K562 (cell line): ENCODE data around the gene ATP6V0A1. TPM values are rescaled to one million over a fixed set of nuclear protein-coding genes. Genes with fewer than 3 reads are reported as not detected.

ENCODE experiments used
- CBFA2T3 ChIP-seq: fragments of 450-650 bp; IDR thresholded peaks from 2 replicates; pipeline ENCODE4 v1.6.1; 2017
- E2F6 ChIP-seq, 2 experiments: IDR thresholded peaks; 2 replicates each; pipeline ENCODE4 v1.6.1; 2011; ENCODE audit warnings: borderline replicate concordance in 1 of 2, control low read depth in 1 of 2, low read depth in 1 of 2, low read length in 1 of 2, mild to moderate bottlenecking in 1 of 2, mixed read lengths in 1 of 2, moderate library complexity in 1 of 2; ENCODE audit not compliant: insufficient read depth in 1 of 2, insufficient read length in 1 of 2, poor library complexity in 1 of 2, severe bottlenecking in 1 of 2; ENCODE audit errors: extremely low read depth in 1 of 2
- ESRRB ChIP-seq: fragments of 250-450 bp; sonication (Bioruptor Pico); IDR thresholded peaks from 2 replicates; pipeline ENCODE4 v1.5.0; 2020; ENCODE audit warnings: mild to moderate bottlenecking, moderate library complexity, borderline replicate concordance
- MNT ChIP-seq, 2 experiments: fragments of 450-650 bp; conservative IDR thresholded peaks; 2 replicates each; pipeline ENCODE4 v1.6.1; 2017; ENCODE audit warnings: mild to moderate bottlenecking in 2 of 2, moderate library complexity in 2 of 2
- REST ChIP-seq, 2 experiments: fragments of 450-650 bp; formaldehyde crosslinking in 1 of 2; IDR thresholded peaks; 2 replicates each; pipeline versions ENCODE4 v1.4.0 to v1.6.1; 2014 to 2020; ENCODE audit warnings: mild to moderate bottlenecking in 2 of 2, borderline replicate concordance in 1 of 2, low read depth in 1 of 2
- RNF2 ChIP-seq: sonication (generic); IDR thresholded peaks from 2 replicates; pipeline ENCODE4 v1.6.1; 2016
- SMARCA5 ChIP-seq: fragments of 450-650 bp; IDR thresholded peaks from 2 replicates; pipeline ENCODE4 v1.6.1; 2016
- U2AF2 ChIP-seq: fragments of 200-400 bp; formaldehyde crosslinking; optimal IDR thresholded peaks from 2 replicates; pipeline ENCODE3; 2017; ENCODE audit warnings: low read depth, mild to moderate bottlenecking, low read length
- ZHX1 ChIP-seq: fragments of 150-350 bp; conservative IDR thresholded peaks from 2 replicates; pipeline ENCODE4 v1.6.1; 2014; ENCODE audit warnings: low read length
- ZNF445 ChIP-seq: fragments of 250-450 bp; sonication (Bioruptor Pico); IDR thresholded peaks from 2 replicates; pipeline ENCODE4 v1.4.0; 2020; ENCODE audit warnings: low read depth, mild to moderate bottlenecking, moderate library complexity
- ZNF507 ChIP-seq: conservative IDR thresholded peaks from 2 replicates; pipeline ENCODE4 v1.6.1; 2017; ENCODE audit warnings: missing genetic modification characterization, missing compliant biosample characterization
- ZZZ3 ChIP-seq: fragments of 450-650 bp; IDR thresholded peaks from 2 replicates; pipeline ENCODE4 v1.6.1; 2016; ENCODE audit warnings: antibody characterized with exemption, mild to moderate bottlenecking, moderate library complexity
- polyA plus RNA-seq, 8 experiments: library from polyadenylated mRNA; depleted of rRNA in 4 of 8; stranded (reverse) in 5 of 8; unstranded in 3 of 8; fragments of >200 nt; fragmentation: Nextera tagmentation in 2 of 8; fragmentation: Illumina TruSeq in 1 of 8; extraction: Ambion mirVana in 2 of 8; extraction: Trizol in 1 of 8; gene quantifications; 2 replicates each; pipeline versions ENCODE4 v1.2.1 to v1.2.3, GENCODE V29; 2011 to 2014; ENCODE audit warnings: inconsistent platforms in 1 of 8, missing spikeins in 1 of 8
- total RNA-seq, 7 experiments: library from RNA; depleted of rRNA in 6 of 7; stranded (reverse); fragments of >200 nt in 6 of 7; fragmentation: Illumina TruSeq in 2 of 7; extraction: Trizol in 2 of 7; gene quantifications; 2 replicates each; pipeline versions ENCODE4 v1.2.1 to v1.2.3, GENCODE V29; 2011 to 2021; ENCODE audit warnings: low replicate concordance in 1 of 7

Gene ATP6V0A1
- total and polyA plus RNA-seq, 9 of the 15 experiments (the other 6 are each of a cell fraction or from before 2014, with no cell fraction given) = 11.8 to 158 (median 75.5) TPM

- TF ChIP-seq ZHX1 = no peak
- TF ChIP-seq CBFA2T3 = no peak
- TF ChIP-seq ESRRB (CRISPR knock-in tag) = no peak
- peak; percentile 84 for TF ChIP-seq REST (IDR thresholded peaks at IDR 0.05; ENCODE audit: borderline replicate concordance)
- TF ChIP-seq REST (CRISPR knock-in tag; IDR thresholded peaks at IDR 0.05; ENCODE audit: low read depth) = peak; percentile 86
- TF ChIP-seq ZZZ3 = no peak
- TF ChIP-seq RNF2 = no peak
- TF ChIP-seq ZNF445 (CRISPR knock-in tag) = peak; percentile 86; the same call in 1 of the 2 replicates
- TF ChIP-seq MNT (conservative IDR thresholded peaks at IDR 0.05) = no peak
- no peak for TF ChIP-seq E2F6 (IDR thresholded peaks at IDR 0.05; ENCODE audit: borderline replicate concordance in 1 of 2, extremely low read depth in 1 of 2, insufficient read depth in 1 of 2, insufficient read length in 1 of 2, low read depth in 1 of 2, low read length in 1 of 2, poor library complexity in 1 of 2, severe bottlenecking in 1 of 2)
- TF ChIP-seq U2AF2 = no peak
- TF ChIP-seq ZNF507 (tag) = 0 out of 2 replicates have a peak, but pooled peaks have one; percentile 15
- no peak for TF ChIP-seq SMARCA5
Measured at GRCh38 chr17:42535155-42536047, 76.7 kb downstream of the ATP6V0A1 start (continued).
